ENCODE results near the gene EGFR.

DNA sequence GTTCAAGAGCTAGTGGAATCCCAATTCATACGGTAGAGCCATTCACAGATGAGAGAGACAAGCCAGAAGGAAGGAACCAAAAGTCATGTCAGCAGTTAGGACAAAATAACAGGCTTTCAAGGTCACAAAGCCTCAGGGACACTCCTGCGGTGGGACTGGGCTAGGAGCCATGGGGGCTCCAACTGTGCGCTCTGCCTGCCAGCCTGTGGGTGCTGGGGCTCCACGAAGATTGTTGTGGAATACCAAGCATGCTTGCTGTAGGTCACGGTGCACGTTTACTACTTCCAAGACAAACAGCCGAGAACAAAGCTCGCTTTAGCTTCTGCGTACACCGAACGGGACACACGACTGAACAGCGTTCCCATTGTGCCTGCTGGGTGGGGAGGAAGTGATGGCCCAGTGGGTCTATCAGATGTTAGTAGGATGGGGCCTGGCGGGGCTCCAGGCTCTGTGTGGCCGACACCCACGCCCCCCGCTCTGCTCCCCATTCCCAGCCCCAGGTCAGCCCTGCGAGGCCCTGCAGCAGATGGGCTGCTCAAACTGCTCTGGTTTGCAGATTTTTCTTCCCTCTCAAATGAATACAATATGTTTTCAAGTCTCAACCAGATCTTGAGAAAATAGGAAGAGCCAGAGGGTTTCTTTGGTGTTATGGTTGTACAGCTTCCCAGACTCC is 158.9 kb downstream of the EGFR start:
- TF ChIP-seq, protein P1, sequence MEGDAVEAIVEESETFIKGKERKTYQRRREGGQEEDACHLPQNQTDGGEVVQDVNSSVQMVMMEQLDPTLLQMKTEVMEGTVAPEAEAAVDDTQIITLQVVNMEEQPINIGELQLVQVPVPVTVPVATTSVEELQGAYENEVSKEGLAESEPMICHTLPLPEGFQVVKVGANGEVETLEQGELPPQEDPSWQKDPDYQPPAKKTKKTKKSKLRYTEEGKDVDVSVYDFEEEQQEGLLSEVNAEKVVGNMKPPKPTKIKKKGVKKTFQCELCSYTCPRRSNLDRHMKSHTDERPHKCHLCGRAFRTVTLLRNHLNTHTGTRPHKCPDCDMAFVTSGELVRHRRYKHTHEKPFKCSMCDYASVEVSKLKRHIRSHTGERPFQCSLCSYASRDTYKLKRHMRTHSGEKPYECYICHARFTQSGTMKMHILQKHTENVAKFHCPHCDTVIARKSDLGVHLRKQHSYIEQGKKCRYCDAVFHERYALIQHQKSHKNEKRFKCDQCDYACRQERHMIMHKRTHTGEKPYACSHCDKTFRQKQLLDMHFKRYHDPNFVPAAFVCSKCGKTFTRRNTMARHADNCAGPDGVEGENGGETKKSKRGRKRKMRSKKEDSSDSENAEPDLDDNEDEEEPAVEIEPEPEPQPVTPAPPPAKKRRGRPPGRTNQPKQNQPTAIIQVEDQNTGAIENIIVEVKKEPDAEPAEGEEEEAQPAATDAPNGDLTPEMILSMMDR (conservative IDR thresholded peaks at IDR 0.05) = no peak
- no peak for TF ChIP-seq ZFX (IDR thresholded peaks at IDR 0.05)

All from C4-2B (cell line).